Neural crest cell (in vitro differentiated cells): ENCODE measurements around the gene PRRG2. TPM values are rescaled to one million over a fixed set of nuclear protein-coding genes. Genes with fewer than 3 reads are reported as not detected.

Source experiments
- DNase-seq: peaks from one replicate; pipeline ENCODE4 v3.0.0; 2021; ENCODE audit warnings: low read depth, mixed read lengths, low spot score
- H3K27ac Mint-ChIP-seq: one replicate; pipeline ENCODE4 v1.8.0; 2021; ENCODE audit warnings: mild to moderate bottlenecking, mixed read lengths; ENCODE audit not compliant: unreplicated experiment
- H3K27me3 Mint-ChIP-seq: 2 replicates; pipeline ENCODE4 v1.8.0; 2021; ENCODE audit warnings: low read depth, mild to moderate bottlenecking, mixed read lengths
- H3K36me3 Mint-ChIP-seq: 2 replicates; pipeline ENCODE4 v1.8.0; 2021; ENCODE audit warnings: low read depth, mild to moderate bottlenecking, mixed read lengths
- H3K4me1 Mint-ChIP-seq: 2 replicates; pipeline ENCODE4 v1.8.0; 2021; ENCODE audit warnings: mixed read lengths
- H3K4me3 Mint-ChIP-seq: one replicate; pipeline ENCODE4 v1.8.0; 2021; ENCODE audit warnings: mild to moderate bottlenecking, mixed read lengths
- H3K9me3 Mint-ChIP-seq: 2 replicates; pipeline ENCODE4 v1.8.0; 2021; ENCODE audit warnings: mixed read lengths
- long read RNA-seq: library from polyadenylated mRNA; unstranded; transcript quantifications from one replicate; pipeline ENCODE4 v2.0.0, GENCODE V29; 2020
- total RNA-seq: library from RNA; stranded (reverse); gene quantifications from 2 replicates; pipeline ENCODE4 v1.2.1, GENCODE V29; 2021
- TF ChIP-seq, protein P1 (sequence below): fragments of 200-600 bp; sonication (generic); conservative IDR thresholded peaks from 2 replicates; pipeline ENCODE4 v1.5.0; 2021; ENCODE audit warnings: antibody characterized with exemption, mild to moderate bottlenecking

The PRRG2 gene
- 1.0 and 1.3 TPM in 2 replicates for total RNA-seq
- long read RNA-seq = 0 reads

DNA sequence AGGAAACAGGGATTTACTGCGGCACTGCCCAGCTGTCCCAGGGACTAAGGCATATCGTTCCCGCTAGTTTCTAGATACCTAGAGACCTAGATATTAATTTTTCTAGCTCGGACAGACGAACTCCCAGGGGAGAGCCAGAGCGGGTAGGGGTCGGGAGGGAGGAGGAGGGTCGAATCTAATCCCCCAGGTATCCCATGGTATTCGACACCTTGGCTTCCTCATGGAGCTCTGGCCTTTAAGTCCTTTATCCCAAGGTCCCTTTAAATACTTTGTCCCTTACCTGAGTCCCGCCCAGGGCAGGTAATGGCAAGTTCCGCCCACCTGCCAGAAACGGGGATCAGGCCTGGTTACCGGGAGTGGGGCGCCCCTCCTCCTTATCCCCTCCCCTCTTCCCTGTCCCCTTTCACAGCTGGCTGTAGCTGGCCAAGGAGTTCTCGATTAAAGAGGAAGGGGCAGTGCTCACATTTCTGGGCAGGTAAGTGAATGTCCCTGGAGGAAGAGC, at the start of gene PRRG2:
TSS of gene PRRG2 (plus strand) at position 310 of the 502 bp plus-strand sequence. CDS start 1,904 bp downstream, outside the sequence.
- H3K9me3 Mint-ChIP-seq = no peaks in the 10 kb centered on the region
- DNase-seq = no peak
- TF ChIP-seq, protein P1, sequence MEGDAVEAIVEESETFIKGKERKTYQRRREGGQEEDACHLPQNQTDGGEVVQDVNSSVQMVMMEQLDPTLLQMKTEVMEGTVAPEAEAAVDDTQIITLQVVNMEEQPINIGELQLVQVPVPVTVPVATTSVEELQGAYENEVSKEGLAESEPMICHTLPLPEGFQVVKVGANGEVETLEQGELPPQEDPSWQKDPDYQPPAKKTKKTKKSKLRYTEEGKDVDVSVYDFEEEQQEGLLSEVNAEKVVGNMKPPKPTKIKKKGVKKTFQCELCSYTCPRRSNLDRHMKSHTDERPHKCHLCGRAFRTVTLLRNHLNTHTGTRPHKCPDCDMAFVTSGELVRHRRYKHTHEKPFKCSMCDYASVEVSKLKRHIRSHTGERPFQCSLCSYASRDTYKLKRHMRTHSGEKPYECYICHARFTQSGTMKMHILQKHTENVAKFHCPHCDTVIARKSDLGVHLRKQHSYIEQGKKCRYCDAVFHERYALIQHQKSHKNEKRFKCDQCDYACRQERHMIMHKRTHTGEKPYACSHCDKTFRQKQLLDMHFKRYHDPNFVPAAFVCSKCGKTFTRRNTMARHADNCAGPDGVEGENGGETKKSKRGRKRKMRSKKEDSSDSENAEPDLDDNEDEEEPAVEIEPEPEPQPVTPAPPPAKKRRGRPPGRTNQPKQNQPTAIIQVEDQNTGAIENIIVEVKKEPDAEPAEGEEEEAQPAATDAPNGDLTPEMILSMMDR = no peak
- H3K27me3 Mint-ChIP-seq = no peaks in the 10 kb centered on the region
- H3K4me3 Mint-ChIP-seq = peak within 1 kb of the TSS; percentile 93
- no peaks in the 10 kb centered on the region for H3K36me3 Mint-ChIP-seq
- H3K4me1 Mint-ChIP-seq = peaks cover 20% of the 10 kb centered on the region
- peak within 1 kb of the TSS; percentile 89 for H3K27ac Mint-ChIP-seq

DNA sequence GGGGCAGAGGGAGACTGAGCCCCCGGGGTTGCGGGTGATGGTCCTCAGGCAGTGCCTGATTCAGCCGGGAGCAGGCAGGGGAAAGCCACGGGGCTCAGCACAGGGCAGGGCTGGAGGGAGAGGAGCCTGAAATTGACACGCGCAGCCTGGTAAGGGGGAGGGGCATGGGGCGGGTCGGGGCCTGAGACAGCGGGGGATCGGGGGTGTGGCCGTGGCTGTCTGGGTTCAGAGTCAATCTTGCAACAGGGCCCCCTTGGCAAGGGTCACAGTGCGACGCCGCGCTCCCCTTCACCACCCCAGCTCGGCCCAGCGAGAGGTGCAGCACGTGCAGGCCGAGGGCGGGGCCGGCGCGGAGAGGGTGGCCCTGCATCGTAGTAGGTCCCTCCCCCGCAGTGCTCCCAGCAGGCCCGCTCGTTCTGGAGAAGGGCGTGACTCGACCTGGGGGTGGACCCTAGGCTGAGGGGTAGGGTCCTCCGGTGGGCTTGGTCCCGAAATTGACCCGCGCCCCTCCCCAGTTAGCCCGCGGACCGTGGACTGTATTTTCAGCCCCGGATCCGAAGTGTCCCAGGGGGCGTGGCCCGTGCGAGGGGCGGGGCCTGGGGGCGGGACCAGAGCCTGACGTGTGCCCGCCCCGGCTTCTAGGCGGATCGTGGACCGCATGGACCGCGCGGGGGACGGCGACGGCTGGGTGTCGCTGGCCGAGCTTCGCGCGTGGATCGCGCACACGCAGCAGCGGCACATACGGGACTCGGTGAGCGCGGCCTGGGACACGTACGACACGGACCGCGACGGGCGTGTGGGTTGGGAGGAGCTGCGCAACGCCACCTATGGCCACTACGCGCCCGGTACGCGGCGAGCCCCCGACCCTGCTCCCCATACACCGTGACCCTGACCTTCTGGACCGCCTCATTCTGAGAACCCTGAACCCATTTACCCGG, 47.3 kb upstream of the PRRG2 start:
- peaks cover 17% of the 10 kb centered on the region for H3K4me1 Mint-ChIP-seq
- H3K27me3 Mint-ChIP-seq = peaks cover 13% of the 10 kb centered on the region
- no peaks in the 10 kb centered on the region for H3K9me3 Mint-ChIP-seq
- no peaks in the 10 kb centered on the region for H3K36me3 Mint-ChIP-seq
- TF ChIP-seq, protein P1 = peak; percentile 59
- H3K4me3 Mint-ChIP-seq = peak overlapping the region; percentile 85
- no peak overlapping the region for H3K27ac Mint-ChIP-seq
- peak; percentile 79 for DNase-seq

DNA sequence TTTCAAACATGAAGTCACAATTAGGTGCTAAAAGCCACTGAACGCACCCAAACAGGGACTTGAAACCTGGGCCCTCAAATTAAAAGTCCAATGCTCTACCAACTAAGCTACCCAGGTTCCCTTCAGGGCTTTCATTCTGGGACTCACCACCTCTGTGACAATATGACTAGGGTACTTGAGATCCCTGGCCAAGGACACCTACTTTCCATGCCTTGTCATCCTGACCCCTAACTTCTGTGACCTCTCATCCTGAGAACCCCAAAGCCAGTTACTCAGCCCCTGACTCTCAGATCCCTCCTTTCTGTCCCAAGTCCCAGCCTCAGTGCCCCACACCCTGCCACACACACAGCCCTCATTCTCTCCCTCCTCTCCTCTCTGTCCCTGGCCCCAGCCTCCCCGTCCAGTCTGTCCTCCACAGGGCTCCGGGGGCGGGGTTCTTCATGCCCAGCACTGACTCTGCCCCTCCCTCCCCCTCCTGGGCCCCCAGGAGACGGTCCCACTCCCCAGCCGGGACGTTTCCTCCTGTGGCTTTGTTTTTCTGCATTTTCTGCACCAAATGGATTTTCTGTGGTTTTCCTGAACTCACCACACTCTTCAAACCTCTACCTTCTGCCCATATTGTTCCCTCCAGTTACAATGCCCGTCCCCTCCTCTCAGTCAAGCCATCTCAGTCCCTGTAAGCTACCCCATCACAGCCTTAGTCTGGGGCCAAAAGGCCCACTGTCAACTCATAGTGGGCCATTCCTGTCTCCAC, 46.3 kb upstream of the PRRG2 start:
- no peak for DNase-seq
- H3K27me3 Mint-ChIP-seq = peaks cover 13% of the 10 kb centered on the region
- peaks cover 17% of the 10 kb centered on the region for H3K4me1 Mint-ChIP-seq
- TF ChIP-seq, protein P1 = no peak
- H3K36me3 Mint-ChIP-seq = no peaks in the 10 kb centered on the region
- H3K4me3 Mint-ChIP-seq = peak overlapping the region; percentile 85
- no peaks in the 10 kb centered on the region for H3K9me3 Mint-ChIP-seq
- no peak overlapping the region for H3K27ac Mint-ChIP-seq

DNA sequence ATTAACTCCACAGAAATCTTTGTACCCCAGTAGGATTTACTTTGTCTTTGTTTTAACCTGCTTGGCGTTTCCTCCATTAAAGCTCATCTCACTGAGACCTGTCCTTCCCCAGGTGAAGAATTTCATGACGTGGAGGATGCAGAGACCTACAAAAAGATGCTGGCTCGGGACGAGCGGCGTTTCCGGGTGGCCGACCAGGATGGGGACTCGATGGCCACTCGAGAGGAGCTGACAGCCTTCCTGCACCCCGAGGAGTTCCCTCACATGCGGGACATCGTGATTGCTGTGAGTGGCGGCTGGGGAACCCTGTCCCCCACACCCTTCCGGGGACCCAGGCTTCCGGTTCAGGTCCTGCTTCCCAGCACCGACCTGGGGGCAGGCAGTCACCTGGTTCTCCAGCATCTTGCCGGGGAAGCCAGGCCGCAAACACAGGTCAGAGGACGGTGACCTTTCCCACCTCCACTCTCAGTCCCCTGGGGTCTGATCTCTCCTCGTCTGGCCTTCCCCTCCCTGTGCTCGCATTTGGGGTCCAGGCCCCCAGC, 44.1 kb upstream of the PRRG2 start:
- TF ChIP-seq, protein P1 = no peak
- peaks cover 11% of the 10 kb centered on the region for H3K27me3 Mint-ChIP-seq
- H3K36me3 Mint-ChIP-seq = no peaks in the 10 kb centered on the region
- no peak overlapping the region for H3K27ac Mint-ChIP-seq
- DNase-seq = no peak
- no peaks in the 10 kb centered on the region for H3K9me3 Mint-ChIP-seq
- H3K4me1 Mint-ChIP-seq = peaks cover 17% of the 10 kb centered on the region
- H3K4me3 Mint-ChIP-seq = peak overlapping the region; percentile 59

DNA sequence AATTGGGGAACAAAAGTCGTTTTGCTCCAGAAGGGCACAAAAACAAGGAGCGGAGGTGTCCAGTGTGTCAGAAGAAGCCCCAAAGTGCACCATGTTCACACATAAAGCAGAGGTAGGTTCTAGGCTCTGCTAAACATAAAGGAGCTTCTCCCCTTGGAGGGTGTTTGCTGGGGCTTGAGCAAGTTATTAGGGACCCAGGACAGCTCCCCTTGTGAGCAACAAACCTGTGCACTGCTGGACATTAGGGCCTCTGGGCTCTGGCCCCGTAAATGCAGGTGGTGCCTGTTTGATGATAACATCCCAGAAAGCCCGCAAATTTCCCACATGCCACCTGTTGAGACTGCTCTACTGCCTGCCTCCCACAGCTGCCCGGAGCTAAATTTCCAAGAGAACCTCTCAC, 42.5 kb upstream of the PRRG2 start:
- no peak overlapping the region for H3K4me3 Mint-ChIP-seq
- TF ChIP-seq, protein P1 = no peak
- H3K4me1 Mint-ChIP-seq = peaks cover 11% of the 10 kb centered on the region
- H3K27ac Mint-ChIP-seq = no peak overlapping the region
- no peaks in the 10 kb centered on the region for H3K36me3 Mint-ChIP-seq
- no peaks in the 10 kb centered on the region for H3K9me3 Mint-ChIP-seq
- no peak for DNase-seq
- peaks cover 11% of the 10 kb centered on the region for H3K27me3 Mint-ChIP-seq
